ENCODE results near the gene SCEL.

DNA sequence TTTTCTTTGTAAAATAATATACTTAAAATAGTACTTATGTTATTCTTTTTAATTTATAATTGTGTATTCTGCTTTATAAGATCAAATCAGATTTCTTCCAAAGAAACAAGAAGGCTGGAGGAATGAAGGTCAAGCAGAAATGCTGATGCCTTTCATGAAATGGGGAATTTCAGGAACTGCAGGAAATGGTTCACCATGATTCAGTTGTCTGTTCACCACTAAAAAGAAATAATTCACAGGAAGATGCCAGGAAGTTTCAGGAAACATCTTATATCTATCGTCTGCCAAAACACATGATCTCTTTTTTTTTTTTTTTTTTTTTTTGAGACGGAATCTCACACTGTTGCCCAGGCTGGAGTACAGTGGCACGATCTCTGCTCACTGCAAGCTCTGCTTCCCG, 15.7 kb upstream of the SCEL start:
- TF ChIP-seq, protein P1, sequence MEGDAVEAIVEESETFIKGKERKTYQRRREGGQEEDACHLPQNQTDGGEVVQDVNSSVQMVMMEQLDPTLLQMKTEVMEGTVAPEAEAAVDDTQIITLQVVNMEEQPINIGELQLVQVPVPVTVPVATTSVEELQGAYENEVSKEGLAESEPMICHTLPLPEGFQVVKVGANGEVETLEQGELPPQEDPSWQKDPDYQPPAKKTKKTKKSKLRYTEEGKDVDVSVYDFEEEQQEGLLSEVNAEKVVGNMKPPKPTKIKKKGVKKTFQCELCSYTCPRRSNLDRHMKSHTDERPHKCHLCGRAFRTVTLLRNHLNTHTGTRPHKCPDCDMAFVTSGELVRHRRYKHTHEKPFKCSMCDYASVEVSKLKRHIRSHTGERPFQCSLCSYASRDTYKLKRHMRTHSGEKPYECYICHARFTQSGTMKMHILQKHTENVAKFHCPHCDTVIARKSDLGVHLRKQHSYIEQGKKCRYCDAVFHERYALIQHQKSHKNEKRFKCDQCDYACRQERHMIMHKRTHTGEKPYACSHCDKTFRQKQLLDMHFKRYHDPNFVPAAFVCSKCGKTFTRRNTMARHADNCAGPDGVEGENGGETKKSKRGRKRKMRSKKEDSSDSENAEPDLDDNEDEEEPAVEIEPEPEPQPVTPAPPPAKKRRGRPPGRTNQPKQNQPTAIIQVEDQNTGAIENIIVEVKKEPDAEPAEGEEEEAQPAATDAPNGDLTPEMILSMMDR (IDR thresholded peaks at IDR 0.05) = no peak
- no peak for TF ChIP-seq POLR2A (IDR thresholded peaks at IDR 0.05)

Measured in Peyer's patch (tissue), 4 donors.